NCI-H2081 (cell line): ENCODE measurements around the gene NRDC.
A peak's percentile ranks its signal among the peaks of the same experiment; 100 is the strongest.

Experiments
- DNase-seq, 2 experiments: peaks; one replicate each; lab custom pipeline; 2025; lab: John Stamatoyannopoulos, UW

Gene NRDC, protein sequence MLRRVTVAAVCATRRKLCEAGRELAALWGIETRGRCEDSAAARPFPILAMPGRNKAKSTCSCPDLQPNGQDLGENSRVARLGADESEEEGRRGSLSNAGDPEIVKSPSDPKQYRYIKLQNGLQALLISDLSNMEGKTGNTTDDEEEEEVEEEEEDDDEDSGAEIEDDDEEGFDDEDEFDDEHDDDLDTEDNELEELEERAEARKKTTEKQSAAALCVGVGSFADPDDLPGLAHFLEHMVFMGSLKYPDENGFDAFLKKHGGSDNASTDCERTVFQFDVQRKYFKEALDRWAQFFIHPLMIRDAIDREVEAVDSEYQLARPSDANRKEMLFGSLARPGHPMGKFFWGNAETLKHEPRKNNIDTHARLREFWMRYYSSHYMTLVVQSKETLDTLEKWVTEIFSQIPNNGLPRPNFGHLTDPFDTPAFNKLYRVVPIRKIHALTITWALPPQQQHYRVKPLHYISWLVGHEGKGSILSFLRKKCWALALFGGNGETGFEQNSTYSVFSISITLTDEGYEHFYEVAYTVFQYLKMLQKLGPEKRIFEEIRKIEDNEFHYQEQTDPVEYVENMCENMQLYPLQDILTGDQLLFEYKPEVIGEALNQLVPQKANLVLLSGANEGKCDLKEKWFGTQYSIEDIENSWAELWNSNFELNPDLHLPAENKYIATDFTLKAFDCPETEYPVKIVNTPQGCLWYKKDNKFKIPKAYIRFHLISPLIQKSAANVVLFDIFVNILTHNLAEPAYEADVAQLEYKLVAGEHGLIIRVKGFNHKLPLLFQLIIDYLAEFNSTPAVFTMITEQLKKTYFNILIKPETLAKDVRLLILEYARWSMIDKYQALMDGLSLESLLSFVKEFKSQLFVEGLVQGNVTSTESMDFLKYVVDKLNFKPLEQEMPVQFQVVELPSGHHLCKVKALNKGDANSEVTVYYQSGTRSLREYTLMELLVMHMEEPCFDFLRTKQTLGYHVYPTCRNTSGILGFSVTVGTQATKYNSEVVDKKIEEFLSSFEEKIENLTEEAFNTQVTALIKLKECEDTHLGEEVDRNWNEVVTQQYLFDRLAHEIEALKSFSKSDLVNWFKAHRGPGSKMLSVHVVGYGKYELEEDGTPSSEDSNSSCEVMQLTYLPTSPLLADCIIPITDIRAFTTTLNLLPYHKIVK

DNA sequence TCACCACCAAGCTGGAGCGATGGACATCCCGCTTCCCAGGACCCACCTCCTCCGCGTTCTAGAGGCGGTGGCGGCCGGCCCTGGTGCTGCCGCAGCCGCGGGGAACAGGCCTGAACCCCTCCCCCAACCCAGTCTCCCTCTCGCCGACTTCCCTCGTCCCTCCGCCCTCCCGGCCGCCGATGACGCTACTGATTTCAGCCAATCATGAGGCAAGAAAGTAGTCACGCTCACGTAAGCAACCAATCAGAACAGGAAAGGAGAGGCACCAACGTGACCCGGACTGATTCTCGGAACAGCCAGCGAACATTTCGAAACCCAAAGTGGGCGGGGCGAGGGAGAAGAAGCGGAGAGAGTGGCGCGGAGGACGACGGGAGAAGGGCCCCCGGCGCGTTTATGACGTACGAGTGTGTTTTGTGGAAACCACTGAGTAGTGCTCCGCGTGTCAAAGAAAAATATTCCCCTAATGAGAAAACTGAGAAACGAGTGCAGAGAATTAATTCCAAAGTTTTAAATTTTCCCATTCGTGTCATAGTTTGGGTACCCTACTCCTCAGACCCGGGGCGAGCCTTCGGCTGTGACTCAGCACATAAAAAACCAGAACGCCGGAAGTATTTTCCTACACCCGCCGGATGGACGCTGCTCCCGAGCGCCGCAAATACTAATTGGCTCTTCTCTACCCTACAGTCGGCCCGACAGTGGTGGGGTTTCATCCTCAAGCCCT, at the start of gene NRDC:
TSS of gene NRDC (minus strand) at position 112 of the 721 bp plus-strand sequence. CDS start 112 bp downstream, outside the sequence.
- DNase-seq, result peak; percentile 100

DNA sequence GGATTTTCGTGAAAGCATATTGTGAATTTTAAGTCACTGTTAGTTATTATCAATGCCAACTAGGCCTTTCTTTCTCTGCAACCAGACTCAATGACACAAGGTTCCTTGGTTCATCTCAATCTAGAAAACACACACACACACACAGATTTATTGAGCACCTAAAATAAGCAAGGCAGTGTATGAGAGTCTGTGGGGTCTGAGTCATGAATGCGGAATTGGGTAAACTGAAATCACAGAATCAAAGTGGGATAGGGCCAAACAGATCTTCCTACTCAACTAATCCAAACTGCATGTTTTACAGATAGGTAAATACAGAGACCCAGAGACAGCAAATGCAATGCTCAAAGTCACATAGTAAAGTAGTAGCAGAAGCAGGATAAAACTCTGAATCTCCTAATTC, 48.5 kb upstream of the NRDC start:
- no peak for DNase-seq

DNA sequence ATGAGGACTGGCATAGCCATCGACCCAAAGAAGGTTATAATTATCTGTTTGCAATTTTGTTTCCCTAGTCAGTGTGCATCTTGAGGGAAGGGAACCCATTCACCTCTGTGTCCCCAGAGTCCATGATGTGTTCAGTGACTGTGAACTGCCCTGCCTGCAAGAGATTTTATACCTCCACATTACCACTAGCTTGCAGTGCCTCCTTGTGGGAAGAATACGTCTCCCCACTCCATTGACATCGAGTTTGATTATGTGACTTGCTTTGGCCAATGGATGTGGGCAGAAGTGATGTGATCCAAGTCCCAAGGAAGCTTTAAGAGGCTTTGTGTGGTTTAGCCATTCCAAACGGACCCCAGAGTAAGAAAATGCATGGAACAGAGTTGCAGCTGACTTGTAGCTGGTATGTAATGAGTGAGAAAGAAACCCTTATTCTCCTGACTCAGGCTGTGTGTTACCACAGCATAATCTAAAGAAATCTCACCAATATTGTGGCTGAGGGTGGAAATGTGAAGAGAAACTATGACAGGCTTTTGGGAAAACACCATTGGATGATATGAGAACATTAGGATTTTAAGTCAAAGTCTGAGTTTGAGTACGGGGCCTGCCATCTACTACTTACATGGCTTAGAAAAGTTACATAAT, 47.8 kb upstream of the NRDC start:
- peak in 1 of 2 experiments; percentile 22 for DNase-seq

DNA sequence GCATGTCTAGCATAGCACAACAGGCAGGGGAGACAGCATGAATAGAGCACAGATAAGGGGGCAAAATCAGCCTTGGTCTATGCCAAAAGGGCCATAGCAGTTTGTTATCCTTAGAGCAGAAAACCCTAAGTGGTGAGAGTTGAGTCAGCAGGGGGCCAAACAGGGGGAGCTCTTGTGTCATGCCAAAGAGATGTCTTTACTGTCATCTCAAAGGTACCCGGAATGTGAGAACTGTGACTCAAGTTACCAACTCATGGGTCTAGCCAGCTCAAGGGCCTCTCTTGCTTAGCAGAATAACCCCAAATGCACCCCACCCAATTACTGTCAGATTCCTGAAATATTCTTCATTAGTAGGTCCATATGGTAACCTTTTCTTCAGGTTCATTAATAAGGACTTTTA, 45.9 kb upstream of the NRDC start:
- DNase-seq, result no peak

DNA sequence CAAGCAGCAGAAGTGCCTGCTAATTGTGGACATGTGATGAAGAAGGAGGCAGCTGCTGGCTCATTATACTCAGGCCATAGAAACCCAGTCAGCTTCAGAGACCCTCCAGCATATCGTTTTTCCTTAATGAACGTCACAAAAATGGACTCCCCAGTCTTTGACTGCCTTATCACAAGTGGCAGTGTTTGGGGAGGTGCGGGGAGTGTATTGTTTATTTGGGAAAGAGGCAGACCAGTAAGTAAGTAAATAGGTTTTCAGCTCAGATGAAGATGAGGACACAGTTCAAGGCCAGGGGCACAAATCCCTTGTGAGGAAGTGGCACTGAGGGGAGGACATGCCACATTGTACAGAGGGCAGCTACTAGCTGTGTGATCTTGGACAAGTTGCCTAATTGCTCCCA, 43.5 kb upstream of the NRDC start:
- DNase-seq, result no peak

DNA sequence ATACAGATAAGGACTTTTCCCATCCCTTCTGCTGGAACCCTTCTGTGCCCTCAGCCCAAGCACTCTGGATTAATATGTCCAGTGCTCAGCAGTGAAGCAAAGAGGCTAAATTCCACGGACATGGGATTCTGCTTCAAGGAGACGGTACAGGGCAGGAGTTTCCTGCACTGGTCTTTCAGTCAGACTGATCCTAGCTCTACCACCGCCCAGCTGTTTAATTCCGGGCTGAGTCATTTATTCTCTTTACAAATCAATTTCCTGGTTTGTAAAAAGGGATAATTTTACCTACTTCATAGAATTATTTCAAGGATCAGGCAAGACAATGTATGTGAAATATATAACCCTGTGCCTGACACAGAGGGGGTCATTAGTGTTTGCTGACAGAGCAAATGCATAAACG, 41.6 kb upstream of the NRDC start:
- peak in 1 of 2 experiments; percentile 33 for DNase-seq

DNA sequence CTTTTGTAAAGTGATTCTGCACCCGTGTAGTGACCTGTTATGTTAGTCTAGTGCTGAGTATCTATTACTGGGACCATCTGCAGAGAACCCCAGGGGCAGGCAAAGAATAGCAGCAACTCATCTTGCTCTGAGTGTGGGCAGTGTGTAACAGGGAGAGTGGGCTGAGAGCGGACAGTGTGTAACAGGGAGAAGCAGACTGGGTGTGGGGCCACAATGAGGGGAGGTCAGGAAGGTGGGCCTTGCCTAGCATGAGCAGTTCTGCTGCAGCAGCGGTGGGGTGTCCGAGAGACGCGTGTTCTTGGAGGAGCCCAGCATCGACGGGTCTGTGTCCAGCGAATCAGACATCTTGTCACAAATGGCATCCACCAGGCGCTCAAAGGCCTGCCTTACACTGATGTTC, 41.2 kb upstream of the NRDC start:
- no peak for DNase-seq

DNA sequence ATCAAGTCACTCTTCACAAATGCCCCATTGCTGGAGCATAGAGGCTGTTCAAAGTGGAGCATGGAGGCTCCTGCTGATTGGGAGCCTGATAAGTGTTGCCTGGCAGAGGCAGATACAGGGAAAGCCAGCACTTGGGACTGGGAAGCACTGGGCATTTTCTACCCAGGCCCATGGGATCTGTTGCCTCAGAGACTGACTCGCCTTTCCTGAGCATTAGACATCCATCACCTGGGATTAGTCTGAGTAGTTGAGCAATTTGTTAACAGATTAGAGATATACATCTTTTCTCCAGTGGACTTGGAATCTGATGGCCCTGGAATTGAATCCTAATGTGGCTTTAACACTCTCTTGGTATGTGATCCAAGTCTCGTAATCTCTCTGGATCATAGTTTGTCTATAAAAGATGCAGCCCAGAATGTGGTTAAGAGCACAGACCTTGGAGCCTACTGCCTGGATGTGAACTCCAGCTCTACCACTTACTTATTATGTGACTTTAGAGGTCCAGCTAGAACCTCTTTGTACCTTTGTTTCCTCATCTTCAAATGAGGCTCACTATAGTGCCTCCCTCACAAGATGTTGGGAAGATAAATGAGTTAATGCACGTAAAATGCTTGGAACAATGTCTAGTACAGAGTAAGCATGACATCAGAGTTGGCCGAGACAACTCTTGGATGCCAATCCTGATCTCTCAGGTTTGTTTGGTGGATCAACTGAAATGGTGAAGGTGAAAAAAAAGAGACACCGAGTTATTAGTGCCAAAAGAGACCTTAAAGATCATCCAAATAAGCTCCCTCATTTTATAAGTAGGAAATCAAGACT, 38.3 kb upstream of the NRDC start:
- DNase-seq, result no peak

DNA sequence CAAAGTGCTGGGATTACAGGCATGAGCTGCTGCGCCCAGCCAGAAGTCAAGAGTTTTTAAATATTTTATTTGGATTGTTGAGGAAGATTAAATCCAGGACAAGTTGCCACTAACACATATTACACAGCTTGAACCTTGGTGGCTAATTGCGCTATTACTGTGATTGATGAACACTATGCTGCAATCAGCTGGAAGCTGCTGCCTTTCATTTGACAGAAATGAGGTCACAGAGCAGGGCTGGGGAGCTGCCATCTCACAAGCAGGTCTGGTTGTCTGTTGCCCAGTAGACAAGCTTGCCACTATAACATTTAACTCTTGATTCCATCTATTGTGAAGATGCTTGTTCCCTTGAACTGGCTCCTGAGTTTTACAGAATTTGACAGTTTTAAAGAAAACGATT, 37.4 kb upstream of the NRDC start:
- peak; percentile 37 to 81 for DNase-seq

DNA sequence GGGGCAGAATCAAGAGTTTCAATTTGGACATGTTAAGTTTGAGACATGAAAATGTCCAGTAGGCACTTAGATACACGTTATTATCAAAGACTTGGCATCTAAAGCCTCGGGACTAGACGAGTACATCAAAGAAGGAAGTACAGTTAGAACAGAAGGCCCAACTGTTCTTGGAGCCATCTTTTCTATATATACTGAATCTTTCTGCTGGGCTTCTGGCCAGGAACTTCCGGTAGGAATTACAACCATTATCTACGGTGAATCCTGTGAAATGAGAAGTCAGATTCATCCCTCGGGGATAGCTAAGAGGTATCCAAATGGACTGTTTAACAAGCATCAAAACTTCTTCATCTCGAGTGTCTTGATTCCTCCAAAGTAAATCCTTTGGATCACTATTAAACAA, 34.4 kb upstream of the NRDC start:
- no peak for DNase-seq

DNA sequence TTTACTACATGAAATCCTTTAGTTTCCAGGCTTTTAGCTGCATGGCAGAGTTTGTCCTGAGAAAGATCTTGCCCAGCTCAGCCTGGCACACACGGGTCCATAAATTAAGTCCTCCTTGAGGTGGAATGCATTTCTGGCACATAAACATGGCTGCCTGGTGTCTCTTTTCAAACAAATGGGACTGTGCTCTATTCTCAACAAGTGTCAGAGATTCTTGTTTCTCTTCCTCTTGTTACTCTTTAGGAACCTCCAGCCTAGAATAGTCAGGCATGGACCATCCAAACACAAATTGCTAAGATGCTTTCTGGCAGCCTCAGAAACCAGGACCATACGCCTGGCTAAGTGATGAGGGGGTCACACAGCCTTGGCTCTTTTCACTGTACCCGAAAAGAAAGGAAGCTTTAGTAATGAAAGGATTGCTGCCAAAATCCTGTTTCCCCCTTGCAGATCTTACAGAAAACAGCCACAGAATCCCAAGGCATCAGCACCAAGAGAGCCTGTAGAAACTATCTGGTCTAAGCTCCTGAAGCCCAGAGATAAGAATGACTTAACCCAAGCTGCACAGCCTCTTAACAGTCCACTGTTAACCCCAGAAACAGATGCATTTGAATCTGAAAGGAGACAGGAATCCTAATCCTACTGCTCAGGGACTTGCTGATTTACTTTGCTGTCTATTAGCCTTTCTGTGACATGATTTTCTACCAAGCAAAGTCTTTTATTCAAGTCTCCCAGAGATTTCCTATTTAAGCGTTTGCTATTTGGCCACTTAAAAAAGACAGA, 31.9 kb upstream of the NRDC start:
- no peak for DNase-seq

DNA sequence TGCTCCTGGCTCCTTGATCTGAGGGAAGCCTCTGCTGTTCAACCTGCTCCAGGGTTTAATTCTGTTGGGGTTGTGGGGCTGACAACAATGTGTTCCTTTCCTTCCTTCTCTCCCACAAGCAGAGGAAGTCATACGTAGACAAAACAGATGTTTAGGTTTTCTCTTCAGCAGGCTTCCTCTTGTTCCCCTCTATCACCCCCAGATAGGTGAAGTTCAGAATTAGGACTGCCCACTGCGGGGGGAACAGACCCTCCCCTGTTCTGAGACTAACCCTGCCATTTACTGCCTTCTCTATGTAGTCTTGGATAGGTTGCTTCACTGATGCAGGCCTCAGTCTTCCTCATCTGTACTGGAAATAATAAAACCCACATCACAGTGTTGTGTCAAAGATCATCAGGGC, 30.0 kb upstream of the NRDC start:
- DNase-seq, result no peak

DNA sequence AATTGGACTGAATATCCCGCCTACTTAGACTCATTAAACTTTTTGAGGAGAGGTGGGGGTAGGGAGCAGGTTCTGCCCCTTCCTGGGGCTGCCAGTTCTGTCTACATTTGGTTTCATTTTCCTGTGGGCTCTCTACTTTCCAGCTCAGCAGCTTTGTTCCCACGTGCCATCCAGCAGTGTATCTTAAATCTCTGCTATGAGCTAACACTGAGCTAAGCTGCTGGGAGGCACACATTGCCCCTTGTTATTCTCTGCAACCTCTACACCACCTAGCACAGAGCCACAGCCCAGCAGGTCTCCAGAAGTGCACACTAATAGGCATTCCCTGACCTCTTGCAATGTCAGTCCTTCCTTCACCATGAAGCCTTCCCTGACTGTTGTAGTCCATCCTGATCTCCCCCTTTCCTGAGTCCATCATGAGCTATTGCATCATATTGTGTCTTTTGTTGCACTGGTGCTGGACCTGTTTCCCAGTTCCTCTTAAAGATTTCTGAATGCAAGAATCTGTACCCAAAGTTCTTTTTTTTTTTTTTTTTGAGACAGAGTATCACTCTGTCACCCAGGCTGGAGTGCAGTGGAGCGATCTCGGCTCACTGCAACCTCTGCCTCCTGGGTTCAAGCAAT, 28.7 kb upstream of the NRDC start:
- DNase-seq, result no peak

DNA sequence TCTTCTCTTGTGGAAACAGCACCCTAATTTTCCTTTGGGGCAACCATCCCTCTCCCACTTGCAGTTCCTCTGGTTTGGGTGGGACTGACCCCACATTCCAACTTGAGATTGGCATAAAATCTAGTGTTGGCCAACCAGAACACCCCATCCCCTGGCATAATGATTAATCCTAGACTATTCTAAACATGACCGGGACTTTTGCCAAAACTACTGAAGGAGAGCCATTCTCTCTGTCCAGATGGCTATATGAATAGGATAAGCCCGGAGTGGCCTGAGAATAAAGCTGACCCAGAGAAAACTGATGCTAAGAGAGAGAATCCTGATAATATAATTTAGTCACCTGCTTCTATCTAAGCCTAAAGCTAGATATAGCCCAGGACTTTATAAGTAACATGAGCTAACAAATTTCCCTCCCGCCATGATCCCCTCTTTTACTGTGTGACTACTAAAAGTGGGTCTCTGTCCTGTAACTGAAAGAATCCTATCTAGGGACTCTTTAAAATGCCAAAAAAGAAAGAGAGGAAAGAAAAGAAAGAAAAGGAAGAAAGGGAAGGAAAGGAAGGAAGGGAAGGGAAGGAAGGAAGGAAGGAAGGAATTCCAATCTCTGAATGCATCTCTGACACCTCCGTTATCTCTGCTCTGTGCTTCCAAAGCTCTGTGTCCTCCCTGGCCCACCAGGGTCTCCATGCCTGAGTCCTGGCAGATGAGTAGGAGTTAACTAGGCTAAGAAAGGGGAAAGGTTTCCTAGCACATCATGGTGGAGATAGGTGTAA, 28.0 kb upstream of the NRDC start:
- DNase-seq, result no peak

DNA sequence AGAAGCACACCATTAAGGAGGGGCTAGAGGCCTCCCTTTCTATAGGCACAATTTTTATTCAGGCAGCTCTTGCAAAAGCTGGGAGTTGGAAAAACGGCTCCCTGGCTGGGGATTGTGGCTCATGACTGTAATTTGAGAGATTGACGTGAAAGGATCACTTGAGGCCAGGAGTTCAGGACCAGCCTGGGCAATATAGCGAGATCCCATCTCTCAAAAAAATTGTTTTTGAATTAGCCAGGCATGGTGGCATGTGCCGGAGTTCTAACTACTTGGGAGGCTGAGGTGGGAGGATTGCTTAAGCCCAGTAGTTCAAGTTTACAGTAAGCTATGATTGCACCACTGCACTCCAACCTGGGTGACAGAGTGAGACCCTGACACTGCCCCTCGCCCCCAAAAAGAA, 23.9 kb upstream of the NRDC start:
- DNase-seq, result no peak

DNA sequence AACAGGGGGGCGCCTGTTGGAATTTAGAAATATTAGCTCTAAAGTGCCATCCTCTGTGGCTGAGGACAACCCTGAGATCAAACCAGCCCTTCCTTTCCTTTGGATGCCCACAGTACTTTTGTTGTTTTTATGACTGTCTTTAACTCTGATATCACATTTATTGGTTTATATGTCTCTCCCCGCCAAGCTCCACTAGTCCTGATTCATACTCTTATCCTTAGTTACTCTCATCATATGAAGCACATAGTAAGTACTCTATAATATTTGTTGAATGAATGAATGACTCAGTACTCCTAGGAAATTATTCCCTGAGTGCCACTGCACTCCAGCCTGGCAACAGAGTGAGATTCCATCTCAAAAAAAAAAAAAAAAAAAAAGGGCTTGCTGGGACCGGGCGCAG, 22.6 kb upstream of the NRDC start:
- DNase-seq, result no peak

DNA sequence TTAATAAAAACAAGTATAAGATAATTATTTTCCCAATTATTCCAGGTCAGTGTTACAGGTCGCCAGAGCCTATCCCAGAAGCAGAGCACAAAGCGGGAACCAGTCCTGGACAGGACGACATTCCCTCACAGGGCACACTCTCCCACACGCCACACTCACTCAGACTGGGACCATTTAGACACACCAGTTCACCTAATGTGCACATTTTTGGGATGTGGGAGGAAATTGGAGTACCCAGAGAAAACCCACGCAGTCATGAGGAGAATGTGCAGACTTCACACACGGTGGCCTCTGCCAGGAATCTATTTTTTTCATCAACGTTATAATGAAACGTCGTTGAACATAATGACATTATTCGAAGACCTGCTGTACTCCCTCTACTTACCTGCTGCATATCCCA, 20.5 kb upstream of the NRDC start:
- no peak for DNase-seq

DNA sequence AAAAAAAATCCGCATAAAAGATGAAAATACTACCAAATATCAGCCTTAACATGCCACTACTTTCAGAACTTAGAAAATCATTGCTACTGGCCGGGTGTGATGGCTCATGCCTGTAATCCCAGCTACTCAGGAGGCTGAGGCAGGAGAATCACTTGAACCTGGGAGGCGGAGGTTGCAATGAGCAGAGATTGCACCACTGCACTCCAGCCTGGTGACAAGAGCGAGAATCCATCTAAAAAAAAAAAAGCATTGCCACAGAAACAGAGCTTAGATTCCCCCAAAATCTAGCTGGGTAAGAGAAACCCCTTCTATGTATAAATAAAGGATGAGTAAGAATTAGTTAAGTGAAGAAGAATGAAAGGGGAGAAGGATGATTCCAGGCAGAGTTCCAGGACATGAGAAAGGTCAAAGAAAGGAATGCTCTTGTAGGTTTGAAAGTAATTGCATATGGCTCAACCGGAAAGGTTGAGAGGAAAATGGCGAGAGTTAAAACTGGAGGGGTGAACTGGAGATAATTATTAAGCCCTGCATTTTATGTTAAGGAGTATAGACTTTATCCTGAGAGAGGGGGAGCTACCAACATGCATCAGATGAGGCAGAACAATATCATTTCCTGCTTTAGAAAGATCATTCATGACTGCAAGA, 19.7 kb upstream of the NRDC start:
- DNase-seq, result no peak
